Measurements from ENCODE around the gene ABCA4.
"Not testable (repeated sequence)": the region's sequence is repeated elsewhere in the genome, so short reads cannot be mapped to it uniquely, and the experiment has no call there.

Gene ABCA4

DNA sequence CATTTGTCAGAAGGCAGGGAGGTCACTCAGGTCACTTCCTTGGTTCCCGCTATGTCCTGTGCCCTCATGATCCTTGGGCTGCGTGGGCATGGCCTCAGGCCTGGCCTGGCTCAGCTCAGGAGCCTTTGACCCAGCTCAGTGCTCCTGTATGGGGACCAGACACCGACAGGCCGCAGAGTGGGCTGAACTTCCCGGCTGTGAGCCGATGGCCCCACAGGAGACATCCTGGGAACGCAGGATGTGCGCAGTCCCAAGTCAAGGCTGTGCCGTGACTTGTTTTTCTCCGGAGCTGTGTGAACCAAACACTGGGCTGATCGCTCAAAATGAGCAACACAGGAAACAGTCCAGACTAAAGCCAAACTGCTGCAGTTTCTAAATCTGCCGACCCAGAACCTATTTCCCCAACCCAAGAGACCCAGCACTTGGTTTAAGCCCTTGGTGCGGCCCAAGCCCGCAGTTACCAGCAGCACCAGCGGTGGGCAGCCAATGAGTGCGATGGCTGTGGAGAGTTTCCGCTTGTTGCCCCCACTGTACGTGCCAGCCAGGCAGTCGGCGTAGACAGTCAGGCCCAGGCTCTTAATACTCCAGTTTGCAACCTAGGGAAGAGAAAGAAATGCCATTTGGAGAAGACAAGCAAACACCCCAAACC, 119.4 kb downstream of the ABCA4 start:
- ATAC-seq = no peak
- TF ChIP-seq, protein P1, sequence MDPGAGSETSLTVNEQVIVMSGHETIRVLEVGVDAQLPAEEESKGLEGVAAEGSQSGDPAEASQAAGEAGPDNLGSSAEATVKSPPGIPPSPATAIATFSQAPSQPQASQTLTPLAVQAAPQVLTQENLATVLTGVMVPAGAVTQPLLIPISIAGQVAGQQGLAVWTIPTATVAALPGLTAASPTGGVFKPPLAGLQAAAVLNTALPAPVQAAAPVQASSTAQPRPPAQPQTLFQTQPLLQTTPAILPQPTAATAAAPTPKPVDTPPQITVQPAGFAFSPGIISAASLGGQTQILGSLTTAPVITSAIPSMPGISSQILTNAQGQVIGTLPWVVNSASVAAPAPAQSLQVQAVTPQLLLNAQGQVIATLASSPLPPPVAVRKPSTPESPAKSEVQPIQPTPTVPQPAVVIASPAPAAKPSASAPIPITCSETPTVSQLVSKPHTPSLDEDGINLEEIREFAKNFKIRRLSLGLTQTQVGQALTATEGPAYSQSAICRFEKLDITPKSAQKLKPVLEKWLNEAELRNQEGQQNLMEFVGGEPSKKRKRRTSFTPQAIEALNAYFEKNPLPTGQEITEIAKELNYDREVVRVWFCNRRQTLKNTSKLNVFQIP (CRISPR knock-in tag; IDR thresholded peaks at IDR 0.05; ENCODE audit: borderline replicate concordance, low read depth) = no peak
- TF ChIP-seq TOX (CRISPR knock-in tag; IDR thresholded peaks at IDR 0.05; ENCODE audit: borderline replicate concordance) (no peak), ESRRG (CRISPR knock-in tag; IDR thresholded peaks at IDR 0.05) (no peak), CSRNP3 (CRISPR knock-in tag; IDR thresholded peaks at IDR 0.05) (no peak), ZFP30 (CRISPR knock-in tag; IDR thresholded peaks at IDR 0.05) (no peak), ZC3H10 (CRISPR knock-in tag; IDR thresholded peaks at IDR 0.05) (no peak), CSDC2 (CRISPR knock-in tag; IDR thresholded peaks at IDR 0.05) (no peak), PATZ1 (CRISPR knock-in tag; IDR thresholded peaks at IDR 0.05; ENCODE audit: borderline replicate concordance) (no peak), CREB5 (CRISPR knock-in tag; IDR thresholded peaks at IDR 0.05; ENCODE audit: low read depth) (no peak), ISL1 (CRISPR knock-in tag; IDR thresholded peaks at IDR 0.05) (no peak), ARNTL (CRISPR knock-in tag; IDR thresholded peaks at IDR 0.05; ENCODE audit: borderline replicate concordance, low read depth) (no peak), RARB (CRISPR knock-in tag; IDR thresholded peaks at IDR 0.05) (no peak)

DNA sequence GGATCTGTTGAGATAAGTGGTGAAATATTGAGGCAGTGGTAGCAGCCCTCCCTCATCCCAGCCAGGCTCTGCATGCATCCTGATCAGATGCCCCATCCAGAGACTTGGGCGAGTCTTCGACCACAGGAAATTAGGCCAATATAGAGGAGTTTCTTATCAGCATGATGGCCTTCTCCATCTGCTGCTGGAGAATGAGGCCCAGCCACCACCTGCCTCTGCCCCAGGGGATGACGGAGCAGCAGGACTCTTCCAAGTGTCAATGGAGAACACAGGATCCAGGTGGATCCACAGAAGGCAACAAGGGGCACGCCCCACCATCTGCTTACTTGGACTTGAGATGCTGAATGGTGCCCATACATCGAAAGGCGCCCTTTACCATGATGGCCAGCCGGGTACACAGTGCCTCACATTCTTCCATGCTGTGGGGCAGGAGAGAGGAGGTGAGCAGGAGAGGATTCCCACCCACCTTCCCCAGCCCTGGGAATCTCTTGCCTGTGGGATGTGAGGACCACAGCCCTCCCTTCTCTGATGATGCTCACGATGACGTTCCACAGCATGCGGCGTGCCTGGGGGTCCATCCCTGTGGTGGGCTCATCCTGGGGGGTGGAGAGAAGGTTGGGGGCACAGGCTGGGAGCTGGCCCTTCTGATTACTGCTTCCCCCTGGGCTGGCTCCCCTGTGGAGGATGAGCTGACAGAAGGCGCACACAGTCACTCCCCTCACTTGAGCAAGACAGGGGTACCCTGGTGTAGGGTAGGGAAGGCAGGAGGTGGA, 120.3 kb downstream of the ABCA4 start:
- no peak for ATAC-seq
- TF ChIP-seq ZNF8 (CRISPR knock-in tag; IDR thresholded peaks at IDR 0.05) (no peak), BACH2 (CRISPR knock-in tag; IDR thresholded peaks at IDR 0.05; ENCODE audit: borderline replicate concordance) (no peak), ZNF70 (CRISPR knock-in tag; IDR thresholded peaks at IDR 0.05) (no peak)

- TF ChIP-seq TCF4 (CRISPR knock-in tag; IDR thresholded peaks at IDR 0.05; ENCODE audit: borderline replicate concordance) (no peak), CSDC2 (CRISPR knock-in tag; IDR thresholded peaks at IDR 0.05) (no peak), BACH2 (CRISPR knock-in tag; IDR thresholded peaks at IDR 0.05; ENCODE audit: borderline replicate concordance) (no peak), ZFP30 (CRISPR knock-in tag; IDR thresholded peaks at IDR 0.05) (no peak), ZNF565 (CRISPR knock-in tag; conservative IDR thresholded peaks at IDR 0.05; ENCODE audit: low read depth) (no peak), RARB (CRISPR knock-in tag; IDR thresholded peaks at IDR 0.05) (no peak), ZC3H10 (CRISPR knock-in tag; IDR thresholded peaks at IDR 0.05) (no peak), ZNF8 (CRISPR knock-in tag; IDR thresholded peaks at IDR 0.05) (no peak), OSR1 (CRISPR knock-in tag; IDR thresholded peaks at IDR 0.05) (no peak), TSHZ2 (CRISPR knock-in tag; IDR thresholded peaks at IDR 0.05) (no peak)
- TF ChIP-seq, protein P1 (CRISPR knock-in tag; IDR thresholded peaks at IDR 0.05; ENCODE audit: borderline replicate concordance, low read depth) = no peak
- no peak for ATAC-seq
Observed at GRCh38 chr1:93999840-94000415, 121.0 kb downstream of the ABCA4 start.

DNA sequence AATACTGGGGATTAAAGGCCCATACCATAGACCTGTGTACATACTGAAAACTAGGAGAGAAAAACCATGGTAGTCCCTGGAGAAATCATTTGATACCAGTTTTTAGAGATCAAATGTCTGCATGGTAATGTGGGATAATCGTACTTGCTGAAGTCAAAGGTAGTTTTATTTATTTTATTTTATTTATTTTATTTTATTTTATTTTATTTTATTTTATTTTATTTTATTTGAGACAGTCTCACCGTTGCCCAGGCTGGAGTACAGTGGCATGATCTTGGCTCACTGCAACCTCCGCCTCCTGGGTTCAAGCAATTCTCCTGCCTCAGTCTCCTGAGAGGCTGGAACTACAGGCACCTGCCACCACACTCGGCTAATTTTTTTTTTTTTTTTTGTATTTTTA, 122.4 kb downstream of the ABCA4 start:
- not testable (repeated sequence) for ATAC-seq

Measured in SK-N-SH treated with all-trans-retinoic acid at 6 μM for 48 hours (cell line).